NB4 (cell line): ENCODE measurements around the gene HSP90AB1.
A peak's percentile ranks its signal among the peaks of the same experiment; 100 is the strongest.

Experiments used
- DNase-seq: peaks from one replicate; pipeline ENCODE4 v3.0.0; 2010; ENCODE audit warnings: low read depth
- H3K4me3 ChIP-seq: one replicate; pipeline ENCODE4 v1.5.1; 2011; ENCODE audit warnings: mild to moderate bottlenecking, low read depth, low read length, moderate library complexity
- CTCF ChIP-seq: IDR thresholded peaks from one replicate; pipeline ENCODE4 v1.5.1; 2012; ENCODE audit warnings: low read depth, low read length
- MAX ChIP-seq: IDR thresholded peaks from 2 replicates; pipeline ENCODE4 v1.6.1; 2011; ENCODE audit warnings: low read depth, low read length
- MYC ChIP-seq: IDR thresholded peaks from 2 replicates; pipeline ENCODE4 v1.6.1; 2011; ENCODE audit warnings: low read depth, low read length
- POLR2A ChIP-seq: IDR thresholded peaks from 2 replicates; pipeline ENCODE4 v1.6.1; 2011; ENCODE audit warnings: mild to moderate bottlenecking; ENCODE audit not compliant: insufficient read length; ENCODE audit errors: extremely low read depth

The HSP90AB1 gene

GRCh38 chr6:44260451-44261297 lies 13.8 kb downstream of the HSP90AB1 start:
- peak; percentile 5 for DNase-seq
- no peak for TF ChIP-seq MAX
- H3K4me3 ChIP-seq = no peak overlapping the region

GRCh38 chr6:44261581-44261980 lies 14.7 kb downstream of the HSP90AB1 start:
- no peak for DNase-seq
- no peak overlapping the region for H3K4me3 ChIP-seq
- TF ChIP-seq MYC (no peak), MAX (no peak), CTCF (no peak), POLR2A (no peak)

DNA sequence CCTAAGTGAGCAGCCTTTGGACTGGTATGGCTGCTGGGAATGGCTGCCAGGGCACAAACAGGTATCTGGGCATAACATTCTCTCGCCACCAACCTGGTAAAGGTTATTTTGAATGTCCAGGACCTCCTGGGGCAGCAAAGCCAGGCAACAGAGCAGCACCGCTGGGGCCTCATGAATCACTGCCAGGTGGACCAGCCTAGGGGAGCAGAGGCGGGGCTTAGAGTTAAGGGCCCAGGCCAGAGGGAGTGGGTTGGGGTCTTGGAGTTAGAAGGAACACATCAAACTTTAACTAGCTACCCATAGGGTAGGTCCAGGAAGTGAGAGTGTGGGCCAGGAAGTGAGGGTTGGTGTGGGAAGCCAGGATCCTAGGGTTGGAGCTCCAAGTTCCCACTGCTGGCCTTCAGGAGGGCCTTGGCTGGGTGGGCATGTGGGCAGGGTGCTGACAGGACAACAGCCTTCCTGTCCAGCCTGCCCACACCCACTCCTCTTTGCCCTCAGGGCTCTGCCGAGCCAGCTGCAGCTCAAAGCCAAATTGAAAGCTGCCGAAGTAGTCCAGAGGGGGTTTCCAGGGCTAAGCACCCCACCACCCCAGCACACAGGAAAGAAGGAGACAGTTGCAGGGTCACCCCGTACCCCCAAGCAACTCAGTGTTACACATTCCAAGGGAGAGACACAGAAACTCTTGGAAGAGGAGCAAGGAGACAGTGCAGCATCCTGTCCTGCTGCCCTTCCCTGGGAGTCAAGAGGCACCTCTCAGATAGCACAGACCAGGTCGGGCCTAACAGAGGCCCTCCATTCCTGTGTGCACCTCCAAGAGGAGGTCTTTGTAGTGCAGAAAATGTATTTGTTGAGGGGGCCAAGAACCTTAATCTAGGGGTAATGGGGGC lies 15.8 kb downstream of the HSP90AB1 start:
- peak overlapping the region; percentile 81 for H3K4me3 ChIP-seq
- DNase-seq = no peak
- TF ChIP-seq MAX (no peak), MYC (no peak), POLR2A (no peak), CTCF (no peak)

GRCh38 chr6:44263354-44264100 lies 16.6 kb downstream of the HSP90AB1 start:
- H3K4me3 ChIP-seq = peak overlapping the region; percentile 81
- TF ChIP-seq CTCF (no peak), MAX (0 out of 2 replicates have a peak, but pooled peaks have one; percentile 9)
- peak; percentile 80 for DNase-seq

DNA sequence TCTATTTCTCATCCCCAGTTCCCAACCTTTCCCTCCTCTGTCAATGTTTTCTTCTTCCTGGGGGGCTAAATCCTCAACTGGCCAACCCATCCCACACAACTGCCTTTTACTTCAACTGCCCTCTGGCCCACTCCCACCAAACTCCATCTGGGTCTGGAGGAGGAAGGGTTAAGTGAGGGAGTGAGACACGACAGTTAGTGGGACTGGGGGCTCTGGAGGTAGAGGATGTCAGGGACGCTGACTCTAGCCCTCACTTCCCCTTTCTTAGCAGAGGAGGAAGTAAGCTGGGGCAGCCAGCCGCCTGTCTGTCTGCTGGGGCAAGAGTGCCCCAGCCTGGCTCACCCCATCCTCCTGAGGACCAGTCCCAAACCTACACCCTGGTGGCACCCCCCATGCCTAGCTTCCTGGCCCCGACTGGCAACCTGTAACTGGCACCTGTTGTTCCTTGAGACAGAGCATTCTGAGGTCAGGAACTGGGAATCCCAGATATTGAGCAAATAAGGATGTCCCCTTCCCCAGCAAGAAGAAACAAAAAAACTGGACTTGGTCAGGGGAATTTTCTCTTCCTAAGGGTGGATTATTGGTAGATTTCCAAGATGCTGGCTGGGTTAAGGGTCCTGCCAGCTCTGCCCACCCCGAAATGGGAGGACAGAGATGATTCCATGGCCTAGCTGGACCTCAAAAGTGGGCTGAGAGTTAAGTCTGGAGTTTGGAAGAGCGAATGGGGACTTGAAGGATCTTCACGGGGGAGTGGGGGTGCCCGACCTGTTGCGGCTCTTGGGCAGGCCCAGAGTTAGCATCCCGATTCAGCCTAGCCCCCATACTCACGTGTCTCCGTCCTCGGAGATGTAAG lies 17.5 kb downstream of the HSP90AB1 start:
- TF ChIP-seq MYC (peak; percentile 62; the same call in 1 of the 2 replicates), POLR2A (no peak), MAX (peak; percentile 91)
- H3K4me3 ChIP-seq = peak overlapping the region; percentile 81
- DNase-seq = peak; percentile 95
